Hematopoietic multipotent progenitor cell treated with erythropoietin and hydrocortisone succinate and interleukin-3 and kit ligand, for 8 days (in vitro differentiated cells): ENCODE results near the gene CCDC157.
A peak's percentile ranks its signal among the peaks of the same experiment; 100 is the strongest.

Experiments used
- DNase-seq: peaks from one replicate; pipeline ENCODE4 v3.0.0-alpha.2; 2015

Gene CCDC157

GRCh38 chr22:30356449-30357235 is at the start of gene CCDC157, which contains the start of gene SF3A1:
Gene CCDC157, plus strand, starts transcription at chr22:30357007. Its CDS starts 8,994 bp downstream, at chr22:30366001.
Gene SF3A1, minus strand, starts transcription at chr22:30356894. Its CDS starts 102 bp downstream, at chr22:30356792.
- peak; percentile 91 for DNase-seq

- no peak for DNase-seq
These were observed 49.7 kb upstream of the CCDC157 start for GRCh38 chr22:30307041-30307574.

GRCh38 chr22:30308093-30308492 is 48.7 kb upstream of the CCDC157 start:
- DNase-seq = no peak

GRCh38 chr22:30308518-30309230 is 48.1 kb upstream of the CCDC157 start:
- DNase-seq = no peak

- peak; percentile 44 for DNase-seq
These were observed 46.7 kb upstream of the CCDC157 start for GRCh38 chr22:30309951-30310741.

- no peak for DNase-seq
These were observed 45.7 kb upstream of the CCDC157 start for GRCh38 chr22:30310881-30311771.

GRCh38 chr22:30312053-30312452 is 44.8 kb upstream of the CCDC157 start:
- DNase-seq = peak; percentile 34

- no peak for DNase-seq
These were observed 43.1 kb upstream of the CCDC157 start for GRCh38 chr22:30313527-30314363.

- DNase-seq = no peak
These were observed 41.9 kb upstream of the CCDC157 start for GRCh38 chr22:30314915-30315314.

GRCh38 chr22:30315962-30316576 is 40.7 kb upstream of the CCDC157 start:
- no peak for DNase-seq

GRCh38 chr22:30317778-30318177 is 39.0 kb upstream of the CCDC157 start:
- DNase-seq = no peak

- no peak for DNase-seq
These were observed 37.9 kb upstream of the CCDC157 start for GRCh38 chr22:30318799-30319419.

GRCh38 chr22:30320021-30320556 is 36.7 kb upstream of the CCDC157 start:
- DNase-seq = no peak

- DNase-seq = no peak
These were observed 35.3 kb upstream of the CCDC157 start for GRCh38 chr22:30321461-30321860.

- no peak for DNase-seq
These were observed 33.6 kb upstream of the CCDC157 start for GRCh38 chr22:30323246-30323645.

GRCh38 chr22:30324014-30324730 is 32.6 kb upstream of the CCDC157 start:
- peak; percentile 63 for DNase-seq

GRCh38 chr22:30325065-30325720 is 31.6 kb upstream of the CCDC157 start:
- DNase-seq = no peak

- DNase-seq = no peak
These were observed 31.0 kb upstream of the CCDC157 start for GRCh38 chr22:30325724-30326254.
